Stimulated activated CD8-positive, alpha-beta memory T cell treated with anti-CD3 and anti-CD28 coated beads, Interleukin-15, amount 100 ng/mL, for 1 hour (primary cell): ENCODE results near the gene PDCD11.

Source experiments
- DNase-seq: peaks from one replicate; pipeline ENCODE4 v3.0.0-alpha.2; 2020; ENCODE audit warnings: low read depth

The PDCD11 gene

DNA sequence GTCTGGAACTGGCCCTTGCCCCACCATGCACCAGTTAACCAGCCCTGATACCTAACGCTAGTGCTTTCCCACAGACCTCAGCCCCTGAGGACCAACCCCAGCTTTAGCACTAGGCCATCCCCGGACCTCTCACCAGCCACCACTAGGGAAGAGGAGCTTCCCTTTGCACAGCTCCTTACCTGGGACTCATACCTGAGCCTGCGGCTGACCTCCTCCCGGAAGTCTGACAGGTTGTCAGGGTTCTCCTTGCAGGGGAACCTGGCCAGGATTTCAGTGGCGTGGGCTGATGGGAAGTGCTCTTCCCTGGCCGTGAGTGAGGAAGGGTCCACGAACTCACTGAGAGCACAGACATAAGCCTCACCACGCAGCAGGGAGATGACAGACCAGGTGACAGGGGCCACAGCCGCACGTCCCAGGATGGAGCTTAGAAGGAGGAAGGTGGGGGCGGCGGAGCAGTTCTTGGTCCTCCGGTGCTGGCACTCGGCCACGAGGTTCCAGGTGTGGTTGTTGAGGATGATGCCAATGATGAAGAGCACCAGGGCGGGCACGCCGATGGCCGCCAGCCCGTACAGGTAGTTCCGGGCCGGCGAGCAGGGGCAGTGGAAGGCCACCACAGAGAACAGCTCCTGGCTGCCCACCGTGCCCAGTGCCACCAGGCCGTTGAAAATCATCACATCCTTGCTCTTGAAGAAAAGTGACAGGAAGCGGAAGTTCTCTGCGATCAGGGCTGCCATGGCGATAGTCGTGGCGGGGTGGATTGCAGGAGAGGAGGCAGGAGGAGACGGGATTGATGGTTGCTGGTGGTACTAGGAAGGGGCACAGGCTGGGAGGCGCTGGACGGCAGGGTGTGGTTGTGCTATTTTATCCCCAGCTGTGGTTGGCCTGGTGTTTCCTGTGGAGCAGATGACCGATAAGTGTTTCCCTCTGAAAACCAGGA is 53.0 kb downstream of the PDCD11 start:
- DNase-seq: no peak

DNA sequence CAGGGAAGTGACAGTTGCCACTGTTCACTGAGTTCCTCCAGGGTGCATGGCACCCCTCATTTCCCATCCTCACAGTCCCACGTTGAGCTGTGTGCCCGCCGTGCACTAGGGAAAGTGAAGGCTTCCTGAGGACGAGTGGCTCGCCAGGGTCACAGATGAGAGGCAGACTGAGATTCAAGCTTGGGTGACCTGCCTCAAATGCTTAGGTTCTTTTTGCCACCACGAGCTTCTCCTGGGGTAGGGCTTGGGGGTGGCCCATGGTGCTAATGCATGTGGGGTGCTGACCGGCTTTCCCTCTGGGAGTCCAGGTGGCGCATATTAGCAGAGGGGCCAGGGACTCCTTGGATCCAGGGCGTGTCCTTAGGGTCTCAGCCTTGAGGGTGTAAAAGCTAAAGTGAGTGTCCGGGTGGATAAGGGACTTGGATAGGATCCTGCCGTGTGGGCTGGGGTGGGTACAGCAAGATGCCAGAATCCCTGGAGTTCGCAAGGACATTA is 53.8 kb downstream of the PDCD11 start:
- DNase-seq: no peak

- DNase-seq: no peak
Observed at GRCh38 chr10:103451091-103451813, 54.8 kb downstream of the PDCD11 start.

DNA sequence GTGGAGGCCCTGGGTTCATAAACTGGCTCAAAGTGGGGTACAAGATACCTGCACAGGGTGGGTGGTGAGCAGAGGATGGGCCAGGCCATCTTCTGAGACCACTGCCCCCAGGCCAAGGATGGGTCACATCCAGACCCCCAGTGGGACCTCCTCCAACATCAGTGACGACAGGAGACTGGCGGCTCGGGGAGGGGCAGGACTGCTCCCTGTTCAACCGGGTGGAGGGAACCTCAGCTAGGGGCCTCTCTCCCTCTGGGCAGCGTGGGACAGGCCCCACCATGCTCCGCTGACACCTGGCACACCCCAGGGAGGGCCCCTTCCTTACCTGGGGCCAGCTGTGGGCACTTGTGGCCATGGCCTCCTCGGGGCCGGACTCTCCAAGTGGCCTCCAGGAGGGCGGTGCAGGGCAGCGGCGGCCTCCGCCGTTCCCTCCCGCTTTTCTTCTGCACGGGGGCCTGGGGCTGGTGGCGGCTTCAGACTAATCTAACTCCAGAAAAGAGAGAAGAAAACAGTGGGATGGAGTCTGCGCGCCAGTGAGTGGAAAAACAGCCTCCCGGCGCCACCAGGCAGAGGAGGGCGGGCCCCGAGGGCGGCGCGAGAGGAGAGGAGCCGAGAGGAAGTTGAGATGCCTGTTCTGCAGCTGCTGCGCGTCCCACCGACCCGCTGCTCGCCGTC is 55.5 kb downstream of the PDCD11 start, which contains the start of gene CALHM2:
TSS of gene CALHM2 (minus strand) at position 540 of the 675 bp plus-strand sequence. CDS start 2,429 bp downstream, outside the sequence.
- peak; percentile 31 for DNase-seq

DNA sequence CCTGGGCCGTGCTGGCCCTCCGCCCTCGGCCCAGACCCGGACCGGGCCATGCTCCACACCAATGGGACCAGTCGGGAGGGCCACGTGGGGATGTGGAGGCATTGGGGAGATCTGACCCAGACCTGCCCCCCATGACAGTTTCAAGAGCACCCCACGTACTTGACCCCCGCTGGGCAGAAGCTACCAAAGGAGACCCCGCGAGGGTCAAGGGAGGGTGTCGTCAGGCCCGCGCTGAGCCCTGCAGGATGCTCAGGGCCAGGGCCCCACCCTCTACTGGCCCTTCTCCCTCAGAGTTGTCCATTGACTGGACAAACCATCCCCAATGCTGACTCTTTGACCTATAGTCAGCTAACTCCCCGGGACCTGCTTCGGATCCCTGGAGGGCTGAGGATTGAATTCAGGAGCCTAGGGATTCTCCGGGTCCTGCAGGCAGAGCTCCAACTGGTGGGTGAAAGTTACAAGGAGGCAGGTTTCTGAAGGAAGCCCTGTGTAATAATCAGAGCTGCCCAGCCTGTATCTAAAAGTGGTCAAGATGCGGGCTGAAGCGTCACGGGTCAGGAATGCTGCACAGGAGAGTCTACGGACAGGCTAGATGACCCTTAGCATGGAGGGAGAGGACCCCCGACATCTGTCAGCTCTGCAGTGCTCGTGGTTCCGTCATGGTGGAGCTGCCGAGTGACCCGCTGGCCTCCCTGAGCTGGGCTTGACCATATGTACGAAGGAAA is 56.2 kb downstream of the PDCD11 start:
- no peak for DNase-seq

DNA sequence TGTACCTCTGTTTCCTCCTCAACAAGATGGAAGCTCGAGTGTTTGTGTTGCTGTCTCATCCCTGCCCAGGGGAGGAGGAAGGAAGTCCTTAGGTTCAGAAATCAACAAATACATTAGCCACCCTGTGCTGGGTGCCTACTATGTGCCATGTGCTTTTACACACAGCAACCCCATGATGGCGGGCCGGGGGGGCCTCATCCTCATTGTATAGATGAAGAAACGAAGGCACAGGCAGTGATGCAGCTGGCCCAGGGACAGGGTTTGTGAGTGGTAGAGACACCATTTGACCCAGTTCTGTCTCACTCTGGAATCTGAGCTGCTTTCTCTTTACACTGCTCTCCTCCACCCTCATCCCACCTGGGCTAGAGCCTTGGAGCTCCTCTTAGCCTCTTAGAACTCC is 57.6 kb downstream of the PDCD11 start:
- DNase-seq: no peak

DNA sequence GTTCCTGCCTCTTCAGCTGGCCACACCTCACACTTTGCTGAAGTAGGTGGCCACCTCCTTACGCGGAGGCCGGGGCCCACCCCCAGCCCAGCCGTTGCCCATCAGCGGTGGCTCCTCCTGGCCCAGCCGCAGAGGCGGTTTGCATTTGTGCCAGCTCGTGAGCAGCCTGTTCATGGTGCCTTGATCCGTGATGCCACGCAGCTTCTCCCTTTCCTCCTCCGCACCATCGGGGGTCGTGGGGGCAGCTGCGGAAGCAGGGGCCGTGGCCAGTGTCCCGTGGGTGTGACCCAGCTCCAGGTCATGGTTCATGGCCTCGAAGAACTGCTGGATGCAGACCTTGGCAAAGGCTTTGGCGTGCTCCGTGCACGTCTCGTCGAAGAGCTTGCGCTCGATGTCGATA is 58.8 kb downstream of the PDCD11 start:
- DNase-seq: no peak

GRCh38 chr10:103456074-103456660 is 59.7 kb downstream of the PDCD11 start:
- DNase-seq: no peak

GRCh38 chr10:103457176-103457712 is 60.8 kb downstream of the PDCD11 start:
- no peak for DNase-seq

DNA sequence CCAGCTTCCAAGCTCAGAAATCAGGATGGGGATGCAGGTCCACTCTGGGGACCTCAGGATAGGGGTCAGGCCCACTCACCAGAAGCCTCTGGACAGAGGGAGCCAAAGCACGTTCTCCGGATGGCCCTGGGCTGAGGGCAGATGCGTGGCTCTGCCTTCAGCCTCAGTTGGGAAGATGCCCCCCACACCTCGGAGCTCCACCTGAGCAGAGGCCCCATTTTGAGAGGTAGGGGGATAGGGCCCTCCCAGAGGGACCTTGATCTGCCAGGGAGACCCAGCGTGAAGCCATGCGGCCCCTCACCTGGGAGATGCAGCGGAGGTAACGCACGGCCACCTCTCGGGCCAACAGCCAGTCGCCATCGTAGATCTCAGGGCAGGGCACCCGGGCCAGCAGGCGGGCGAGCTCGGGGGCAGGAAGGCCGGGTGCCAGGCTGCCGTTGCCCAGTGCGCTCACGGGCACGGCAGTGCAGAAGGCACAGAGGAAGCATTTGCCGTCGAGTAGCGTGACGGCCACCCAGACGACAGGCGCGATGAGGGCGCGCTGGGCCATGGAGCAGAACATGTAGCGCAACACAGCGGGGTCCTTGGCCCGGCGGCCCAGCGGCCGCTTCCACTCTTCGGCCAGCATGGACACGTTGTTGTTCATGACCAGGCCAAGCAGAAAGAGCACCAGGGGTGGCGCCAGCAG is 61.6 kb downstream of the PDCD11 start:
- DNase-seq: no peak

GRCh38 chr10:103458720-103459119 is 62.3 kb downstream of the PDCD11 start, which contains the start of gene CALHM1:
Gene CALHM1, minus strand, starts transcription at chr10:103458900. Its CDS starts 149 bp downstream, at chr10:103458751.
- DNase-seq: no peak

DNA sequence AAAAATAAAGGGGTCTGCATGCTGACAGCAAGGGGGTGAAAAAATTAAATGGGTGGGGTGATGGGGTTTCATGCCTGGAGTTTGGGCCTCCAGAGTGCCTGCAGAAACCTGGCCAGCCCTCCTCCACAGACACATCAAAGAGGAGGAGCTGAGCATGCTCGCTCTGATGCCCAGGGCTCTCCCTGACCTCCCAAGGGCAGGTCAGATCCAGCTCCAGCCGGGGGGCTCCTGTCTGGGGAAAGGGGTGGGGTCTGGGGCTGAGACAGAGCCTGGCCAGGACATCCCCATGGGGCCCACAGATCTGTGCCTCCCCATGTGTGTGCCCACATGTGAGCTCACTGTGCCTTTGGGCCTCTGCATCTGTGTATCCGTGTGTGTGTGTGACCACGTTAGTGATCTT is 63.2 kb downstream of the PDCD11 start:
- no peak for DNase-seq

GRCh38 chr10:103463499-103463898 is 67.1 kb downstream of the PDCD11 start:
- no peak for DNase-seq

- no peak for DNase-seq
Observed at GRCh38 chr10:103465411-103466179, 69.2 kb downstream of the PDCD11 start.

DNA sequence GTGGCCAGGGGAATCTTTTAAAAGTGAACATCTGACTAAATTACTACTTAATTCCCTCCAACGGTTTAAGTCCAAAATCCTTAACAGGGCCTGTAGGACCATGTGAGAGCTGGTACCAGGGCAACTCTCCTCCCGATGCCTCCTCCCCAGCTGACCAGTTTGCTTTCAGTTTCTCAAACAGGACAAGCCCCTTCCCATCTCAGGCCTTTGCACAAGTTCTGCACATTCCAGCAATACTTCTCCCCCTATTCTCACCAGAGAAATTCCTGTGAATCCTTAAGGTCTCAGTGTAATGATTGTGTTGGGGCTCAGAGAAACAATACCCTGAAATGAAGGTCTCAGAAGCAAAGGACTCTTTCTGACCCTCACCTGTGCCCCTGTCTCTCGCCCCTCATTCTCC is 70.3 kb downstream of the PDCD11 start:
- no peak for DNase-seq

GRCh38 chr10:103467406-103467805 is 71.0 kb downstream of the PDCD11 start:
- DNase-seq: no peak

DNA sequence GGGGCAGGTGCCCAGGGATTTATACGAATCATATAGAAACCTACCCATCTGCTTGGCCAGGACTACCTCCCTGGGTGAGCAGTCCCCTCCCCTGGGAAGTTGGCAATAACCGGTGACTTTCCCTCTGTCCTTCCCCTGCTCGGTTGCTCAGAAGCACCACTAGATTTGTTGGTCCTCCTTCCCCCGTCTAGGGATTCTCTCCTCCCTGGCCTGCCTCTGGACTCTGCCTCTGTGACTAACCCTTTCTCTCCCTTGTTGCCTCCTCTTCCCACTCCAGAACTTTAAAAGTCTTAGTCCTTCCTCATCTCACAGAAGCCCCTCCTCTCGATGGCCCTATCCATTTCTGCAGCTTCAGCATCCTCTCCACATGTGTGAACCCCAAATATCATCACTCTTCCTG is 72.8 kb downstream of the PDCD11 start:
- DNase-seq: no peak

- peak; percentile 42 for DNase-seq
Observed at GRCh38 chr10:103470761-103471653, 74.6 kb downstream of the PDCD11 start.
